ENCODE results near the gene GPR152. TPM values are rescaled to one million over a fixed set of nuclear protein-coding genes. Genes with fewer than 3 reads are reported as not detected.
A peak's percentile ranks its signal among the peaks of the same experiment; 100 is the strongest.
"Not testable (repeated sequence)": the region's sequence is repeated elsewhere in the genome, so short reads cannot be mapped to it uniquely, and the experiment has no call there.

The GPR152 gene
- total RNA-seq, 1 experiment from 2014 or later, result not detected

- no peaks in the 10 kb centered on the region for H3K4me1 Mint-ChIP-seq (ENCODE audit: low read depth, unreplicated experiment)
- Histone ChIP-seq H3K4me1 (peaks cover 14% of the 10 kb centered on the region), H3K27me3 (replicated peaks; ENCODE audit: control insufficient read depth, insufficient read depth, low read length) (no peaks in the 10 kb centered on the region), H3K4me3 (ENCODE audit: low read depth, low read length) (no peak overlapping the region), H3K9me3 (no peaks in the 10 kb centered on the region), H3K36me3 (ENCODE audit: control insufficient read depth, insufficient read depth, low read length) (0 out of 2 replicates have a peak, but pooled peaks cover 2% of the 10 kb centered on the region)
- no peak for DNase-seq
- CTCF ChIA-PET, result interaction anchor here (0.5 kb wide), 1 partner anchor 81 kb away, joined by 4 read pairs; no protein-coding TSS in a partner anchor
- no peaks in the 10 kb centered on the region for H3K27me3 Mint-ChIP-seq (ENCODE audit: insufficient read depth, unreplicated experiment)
- BruUV-seq (replicated peaks), result no TSS peak
- peak overlapping the region; percentile 47 for H3K27ac Mint-ChIP-seq (ENCODE audit: unreplicated experiment)
- POLR2A ChIA-PET, result no interaction called here
- no peaks in the 10 kb centered on the region for H3K9me3 Mint-ChIP-seq (ENCODE audit: unreplicated experiment)
- TF ChIP-seq CTCF (IDR thresholded peaks at IDR 0.05; ENCODE audit: insufficient read depth in 1 of 2, low read depth in 1 of 2, low read length in 1 of 2, severe bottlenecking in 1 of 2, unreplicated experiment in 1 of 2), result no peak
- intact Hi-C loops (cut with micrococcal nuclease; ENCODE audit: unreplicated experiment), result loop anchor here (5.0 kb wide), 2 partner anchors 78 to 103 kb away; partner anchors contain the start of genes AIP, CDK2AP2 and PITPNM1
- no peak overlapping the region for H3K4me3 Mint-ChIP-seq (ENCODE audit: unreplicated experiment)
- H3K36me3 Mint-ChIP-seq (ENCODE audit: insufficient read depth, unreplicated experiment), result peaks cover 20% of the 10 kb centered on the region
These were observed 47.9 kb downstream of the GPR152 start for GRCh38 chr11:67404515-67405195.

GRCh38 chr11:67403085-67403484 lies 49.4 kb downstream of the GPR152 start:
- H3K4me1 Mint-ChIP-seq (ENCODE audit: low read depth, unreplicated experiment); H3K9me3 Mint-ChIP-seq (ENCODE audit: unreplicated experiment); POLR2A ChIA-PET; H3K4me3 Mint-ChIP-seq (ENCODE audit: unreplicated experiment); H3K27me3 Mint-ChIP-seq (ENCODE audit: insufficient read depth, unreplicated experiment); H3K4me3 ChIP-seq (ENCODE audit: low read depth, low read length); H3K27me3 ChIP-seq (replicated peaks; ENCODE audit: control insufficient read depth, insufficient read depth, low read length); BruUV-seq (replicated peaks); DNase-seq; H3K27ac Mint-ChIP-seq (ENCODE audit: unreplicated experiment); H3K9me3 ChIP-seq; H3K36me3 ChIP-seq (ENCODE audit: control insufficient read depth, insufficient read depth, low read length): not testable (repeated sequence)
- H3K36me3 Mint-ChIP-seq (ENCODE audit: insufficient read depth, unreplicated experiment), result peaks cover 36% of the 10 kb centered on the region
- H3K4me1 ChIP-seq, result peaks cover 14% of the 10 kb centered on the region
- CTCF ChIA-PET, result interaction anchor here (0.7 kb wide), 1 partner anchor 38 kb away, joined by 4 read pairs; no protein-coding TSS in a partner anchor
- intact Hi-C loops (cut with micrococcal nuclease; ENCODE audit: unreplicated experiment), result loop anchor here (5.0 kb wide), 2 partner anchors 79 to 104 kb away; partner anchors contain the start of genes AIP, CDK2AP2 and PITPNM1

GRCh38 chr11:67402192-67402839 lies 50.2 kb downstream of the GPR152 start:
- not testable (repeated sequence) for H3K27me3 Mint-ChIP-seq (ENCODE audit: insufficient read depth, unreplicated experiment); H3K9me3 Mint-ChIP-seq (ENCODE audit: unreplicated experiment); DNase-seq; H3K4me3 Mint-ChIP-seq (ENCODE audit: unreplicated experiment); H3K4me1 Mint-ChIP-seq (ENCODE audit: low read depth, unreplicated experiment); H3K9me3 ChIP-seq; H3K4me3 ChIP-seq (ENCODE audit: low read depth, low read length); H3K27me3 ChIP-seq (replicated peaks; ENCODE audit: control insufficient read depth, insufficient read depth, low read length)
- TSS peak; percentile 44 for BruUV-seq (replicated peaks)
- peaks cover 14% of the 10 kb centered on the region for H3K4me1 ChIP-seq
- ChIA-PET POLR2A (interaction anchor here (0.6 to 2.8 kb wide), 23 partner anchors 9 to 283 kb away, joined by 3 to 63 read pairs (median 6); partner anchors contain the start of genes AIP, GSTP1, KDM2A and POLD4), CTCF (interaction anchor here (0.5 to 2.5 kb wide), 30 partner anchors 10 to 546 kb away, joined by 3 to 73 read pairs (median 10); partner anchors contain the start of genes AIP, CARNS1, CLCF1 and CORO1B)
- peak overlapping the region; percentile 74 for H3K27ac Mint-ChIP-seq (ENCODE audit: unreplicated experiment)
- H3K36me3 Mint-ChIP-seq (ENCODE audit: insufficient read depth, unreplicated experiment), result peaks cover 42% of the 10 kb centered on the region
- peaks cover 15% of the 10 kb centered on the region for H3K36me3 ChIP-seq (ENCODE audit: control insufficient read depth, insufficient read depth, low read length)
- intact Hi-C loops (cut with micrococcal nuclease; ENCODE audit: unreplicated experiment), result loop anchor here (1.0 to 5.0 kb wide), 3 partner anchors 19 to 105 kb away; partner anchors contain the start of genes AIP, CDK2AP2 and PITPNM1

All from Caco-2 (cell line).